NCI-H1436 treated with DMSO at 0.1 percent for 48 hours (cell line): ENCODE results near the gene MTG2.
"Not testable (repeated sequence)": the region's sequence is repeated elsewhere in the genome, so short reads cannot be mapped to it uniquely, and the experiment has no call there.

Source experiments
- DNase-seq: peaks from one replicate; lab custom pipeline; 2025; lab: John Stamatoyannopoulos, UW

The MTG2 gene

GRCh38 chr20:62145688-62146018 is 37.2 kb upstream of the MTG2 start:
- no peak for DNase-seq

- no peak for DNase-seq
Observed at GRCh38 chr20:62146019-62146755, 36.6 kb upstream of the MTG2 start.

GRCh38 chr20:62147125-62147524 is 35.7 kb upstream of the MTG2 start:
- DNase-seq: no peak

GRCh38 chr20:62147528-62147927 is 35.3 kb upstream of the MTG2 start:
- no peak for DNase-seq

- not testable (repeated sequence) for DNase-seq
Observed at GRCh38 chr20:62148383-62148782, 34.4 kb upstream of the MTG2 start.

GRCh38 chr20:62148908-62149314 is 33.9 kb upstream of the MTG2 start:
- DNase-seq: no peak

GRCh38 chr20:62149532-62150309 is 33.1 kb upstream of the MTG2 start:
- DNase-seq: no peak

GRCh38 chr20:62150310-62150575 is 32.6 kb upstream of the MTG2 start:
- no peak for DNase-seq

GRCh38 chr20:62151225-62151624 is 31.6 kb upstream of the MTG2 start:
- DNase-seq: no peak

- no peak for DNase-seq
Observed at GRCh38 chr20:62151835-62152364, 30.9 kb upstream of the MTG2 start.

- DNase-seq: no peak
Observed at GRCh38 chr20:62155428-62156253, 27.2 kb upstream of the MTG2 start.

GRCh38 chr20:62156254-62156556 is 26.6 kb upstream of the MTG2 start:
- no peak for DNase-seq

GRCh38 chr20:62156592-62157386 is 26.0 kb upstream of the MTG2 start:
- DNase-seq: no peak

GRCh38 chr20:62157387-62158087 is 25.3 kb upstream of the MTG2 start:
- no peak for DNase-seq

GRCh38 chr20:62158088-62158400 is 24.8 kb upstream of the MTG2 start:
- DNase-seq: no peak

GRCh38 chr20:62158541-62158940 is 24.3 kb upstream of the MTG2 start:
- no peak for DNase-seq

GRCh38 chr20:62159052-62159451 is 23.8 kb upstream of the MTG2 start:
- no peak for DNase-seq

- DNase-seq: no peak
Observed at GRCh38 chr20:62159839-62160238, 23.0 kb upstream of the MTG2 start.

- no peak for DNase-seq
Observed at GRCh38 chr20:62160253-62160652, 22.6 kb upstream of the MTG2 start.

GRCh38 chr20:62160876-62161275 is 22.0 kb upstream of the MTG2 start:
- DNase-seq: no peak

GRCh38 chr20:62161347-62161746 is 21.5 kb upstream of the MTG2 start:
- DNase-seq: no peak
